HG02588 (cell line): Measurements from ENCODE around the gene CD86.
A peak's percentile ranks its signal among the peaks of the same experiment; 100 is the strongest.

Source experiments
- ATAC-seq: cut with Tn5 transposase; IDR thresholded peaks from one replicate; pipeline ENCODE4 v1.9.1; 2021; ENCODE audit warnings: mild to moderate bottlenecking, moderate library complexity; ENCODE audit not compliant: unreplicated experiment

Gene CD86

DNA sequence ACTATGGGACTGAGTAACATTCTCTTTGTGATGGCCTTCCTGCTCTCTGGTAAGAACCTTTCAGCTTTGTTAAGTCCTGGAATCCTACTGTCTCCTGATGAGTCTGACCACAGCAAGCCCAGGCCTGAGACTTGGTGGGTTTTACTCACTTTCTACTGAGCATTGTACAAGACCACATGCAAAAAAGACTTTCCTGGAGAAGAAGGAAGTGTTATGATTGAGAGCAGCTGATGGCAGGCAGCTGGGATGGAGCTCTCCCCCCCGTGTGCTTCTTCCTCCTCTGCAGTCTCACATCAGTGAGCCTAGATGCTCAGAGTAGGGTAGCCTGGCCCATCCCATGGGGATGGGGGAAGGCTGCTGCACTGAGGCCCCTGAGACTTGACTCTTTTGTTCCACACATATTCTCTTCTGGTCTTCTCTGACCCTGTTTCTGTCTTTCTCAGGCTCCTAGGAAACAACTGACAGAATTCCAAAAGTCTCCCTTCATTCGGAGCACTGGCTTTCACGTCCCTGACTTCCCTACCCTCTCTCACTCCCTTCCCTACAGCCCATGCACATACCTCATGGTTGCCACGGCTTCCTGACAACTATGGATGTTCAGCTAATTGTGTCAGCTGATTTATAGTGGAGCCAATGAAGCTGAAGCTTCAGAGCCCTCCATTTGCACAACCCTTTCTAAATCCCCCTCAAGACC lies 36.6 kb downstream of the CD86 start:
- peak; percentile 46 for ATAC-seq

DNA sequence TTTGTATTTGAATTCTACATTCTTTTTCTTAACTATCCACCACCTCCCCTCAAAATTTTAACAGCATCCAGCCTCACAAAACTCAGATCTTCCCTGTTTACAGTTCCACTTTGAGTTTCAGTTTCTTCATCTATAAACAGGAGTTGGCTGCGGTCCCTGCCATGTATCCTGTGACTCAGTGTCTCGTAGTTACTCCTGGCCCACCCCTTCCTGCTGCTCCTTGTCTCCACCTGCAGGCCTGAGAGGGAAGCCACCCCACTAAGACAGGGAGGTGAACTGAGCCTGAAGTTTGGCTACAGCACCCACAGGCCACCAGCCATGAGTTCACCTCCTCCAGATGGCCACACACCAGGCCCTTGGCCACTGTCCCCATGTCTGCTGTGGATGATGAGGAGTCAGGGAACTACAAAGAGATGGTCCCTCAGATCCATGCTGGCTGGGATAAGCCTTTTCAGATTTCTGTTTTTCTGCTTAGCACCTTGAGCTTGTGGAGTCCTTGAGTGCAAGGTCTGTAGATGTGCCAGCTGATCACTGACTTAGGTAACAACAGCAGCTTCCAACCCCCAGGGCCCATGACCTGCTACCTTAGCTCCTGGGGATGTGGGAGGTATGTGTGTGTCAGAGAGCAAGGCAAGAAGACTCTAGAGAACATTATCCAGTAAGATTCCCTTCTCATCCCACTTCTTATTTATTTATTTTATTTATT lies 37.5 kb downstream of the CD86 start:
- peak; percentile 32 for ATAC-seq

DNA sequence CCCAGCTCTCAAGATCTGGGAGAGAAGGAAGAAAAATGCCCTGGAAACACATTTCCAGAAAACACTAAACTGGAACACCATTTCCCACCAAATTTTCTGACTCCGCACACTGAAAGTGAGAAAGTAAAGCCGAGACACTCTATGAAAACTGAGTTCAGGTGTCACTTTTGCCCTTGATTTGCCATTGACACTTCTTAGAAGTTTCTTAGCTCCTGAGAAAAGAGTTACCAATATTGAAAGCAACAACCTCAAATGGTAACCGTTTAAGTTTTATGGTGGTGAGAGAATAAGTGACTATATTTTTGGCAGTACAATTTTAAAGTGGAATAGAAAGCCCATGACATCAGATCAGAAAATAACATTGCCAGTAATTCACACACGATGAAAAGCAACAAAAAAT lies 39.0 kb downstream of the CD86 start:
- peak; percentile 31 for ATAC-seq

DNA sequence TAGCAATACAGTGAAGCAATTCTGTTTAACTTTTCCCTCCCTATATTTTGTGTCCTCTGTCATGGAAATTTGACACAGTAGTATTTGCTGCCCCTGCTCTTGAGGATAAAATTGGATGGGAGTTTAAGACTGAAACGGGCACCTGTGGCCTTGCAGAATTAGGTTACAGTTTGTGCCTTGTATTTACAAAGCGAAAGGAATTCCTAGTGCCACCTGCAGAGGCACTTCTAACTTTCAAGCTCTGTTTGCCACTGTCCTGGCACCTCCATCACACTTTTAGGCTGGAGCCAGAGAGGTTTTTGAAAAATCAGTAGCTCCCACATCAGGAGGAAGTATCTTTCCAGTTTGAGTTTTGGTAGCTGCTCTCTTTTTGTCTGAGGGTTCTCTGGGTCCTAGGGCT lies 39.5 kb downstream of the CD86 start:
- no peak for ATAC-seq

DNA sequence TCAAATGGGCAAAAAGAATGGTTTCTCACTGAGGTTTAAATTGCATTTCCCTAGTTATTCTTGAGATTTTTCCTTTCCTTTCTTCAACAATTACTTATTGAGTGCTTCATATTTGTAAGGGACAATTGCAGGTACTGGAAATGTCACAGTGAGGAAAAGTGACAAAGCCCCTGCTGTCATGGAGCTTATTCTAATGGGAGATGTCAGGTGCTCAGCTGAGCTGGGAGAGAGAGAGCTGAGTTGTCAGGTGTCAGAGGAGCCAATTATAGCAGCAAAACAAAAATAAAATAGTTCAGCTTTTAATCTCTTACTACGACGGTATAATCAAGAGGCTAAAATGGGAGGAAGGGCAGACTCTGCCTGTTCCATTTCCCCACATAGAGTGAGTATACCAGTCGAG lies 42.0 kb downstream of the CD86 start:
- no peak for ATAC-seq

DNA sequence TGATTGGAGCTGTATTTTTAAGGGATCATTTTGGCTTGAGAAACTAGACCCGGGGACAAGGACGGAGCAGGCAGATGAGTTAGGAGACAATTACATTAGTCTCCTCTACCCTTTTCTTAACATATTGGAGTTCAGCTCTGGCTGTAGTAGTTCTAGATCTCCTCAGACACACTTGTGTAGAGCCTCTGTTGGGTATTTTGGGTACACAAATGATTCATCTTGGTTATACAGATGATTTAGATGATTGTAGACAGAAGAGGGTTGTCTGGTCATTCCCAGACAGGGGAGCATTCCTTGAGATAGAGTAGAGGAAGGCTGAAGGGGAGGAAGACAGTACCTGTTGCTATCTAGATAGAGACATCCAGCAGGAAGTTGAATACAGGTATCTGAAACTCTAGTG lies 43.4 kb downstream of the CD86 start:
- no peak for ATAC-seq

DNA sequence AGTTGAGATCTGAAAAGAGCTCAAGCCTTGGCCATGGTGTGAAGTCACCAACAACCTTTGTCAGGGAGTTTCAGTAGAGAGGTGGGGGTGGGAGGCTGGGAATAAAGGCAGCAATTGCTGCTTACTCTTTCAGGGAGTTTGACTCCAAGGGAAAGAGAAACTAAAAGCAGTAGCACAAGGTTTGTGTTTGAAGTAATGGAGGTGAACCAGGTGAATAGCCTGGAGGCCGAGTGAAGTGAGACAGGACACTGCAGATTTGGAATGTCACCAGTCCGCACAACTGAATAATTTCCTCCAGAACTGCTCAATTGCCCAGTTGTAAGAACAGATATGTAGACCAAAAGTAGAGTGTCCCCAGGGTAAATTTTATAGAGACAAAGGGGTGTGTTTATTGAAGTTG lies 44.1 kb downstream of the CD86 start:
- no peak for ATAC-seq

DNA sequence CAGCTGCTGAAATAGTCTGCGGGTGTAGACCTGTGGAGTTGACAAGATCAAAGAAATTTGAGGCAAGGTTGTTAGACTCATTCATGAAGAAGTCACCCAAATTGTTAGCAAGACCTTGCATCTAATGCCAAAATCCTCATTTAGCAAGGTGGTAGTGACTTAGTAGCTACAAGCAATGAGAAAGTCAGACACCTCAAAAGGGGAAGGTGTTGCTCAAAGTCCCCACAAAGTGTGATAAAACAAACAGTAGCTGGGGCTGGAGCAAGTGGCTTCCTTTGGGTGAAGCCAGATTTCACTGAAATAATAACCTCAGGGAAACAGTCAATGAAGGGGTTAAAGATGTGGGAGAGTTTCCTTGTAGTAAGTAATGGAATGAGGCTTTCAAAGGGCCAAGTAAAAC lies 44.9 kb downstream of the CD86 start:
- ATAC-seq, result no peak

DNA sequence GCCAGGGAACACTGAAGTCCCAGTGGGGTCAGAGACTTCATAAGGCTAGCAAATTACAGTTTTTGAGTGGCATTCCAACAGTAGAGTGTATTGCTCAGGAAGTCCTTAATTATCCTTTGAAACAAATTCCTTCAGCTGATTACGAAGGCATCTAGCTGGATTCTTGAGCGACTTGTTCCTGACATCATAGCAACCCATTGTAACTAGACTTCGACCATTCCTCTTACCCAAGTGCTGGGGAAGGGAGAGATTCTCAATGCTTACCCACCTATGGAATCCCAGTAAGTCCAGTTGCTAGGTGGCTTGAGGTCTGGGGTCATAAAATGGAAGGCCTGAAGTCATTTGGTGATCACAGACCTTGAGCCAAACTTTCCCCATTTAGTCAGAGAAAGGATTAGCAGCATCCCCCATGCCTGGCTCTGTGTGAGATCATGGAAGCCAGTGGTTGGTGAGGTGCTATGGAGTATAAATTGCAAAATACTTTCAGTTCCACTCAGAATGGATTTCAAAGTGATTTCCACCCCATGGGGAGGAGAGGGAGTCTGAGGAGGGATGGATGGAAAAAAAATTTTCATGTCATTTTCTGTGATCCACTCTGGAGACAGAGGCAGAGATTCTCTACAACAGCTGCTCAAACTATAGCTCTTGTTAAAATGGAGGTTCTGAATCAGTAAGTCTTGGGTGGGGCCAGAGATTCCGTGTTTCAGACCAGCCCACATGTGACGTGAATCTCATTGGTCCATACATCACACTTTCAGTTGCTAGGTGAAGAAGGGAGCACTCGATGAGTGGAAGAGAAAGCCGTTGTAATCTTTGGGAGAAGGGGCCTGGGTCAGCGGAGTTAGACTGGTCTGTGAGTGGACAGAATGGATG lies 45.7 kb downstream of the CD86 start:
- peak; percentile 31 for ATAC-seq

DNA sequence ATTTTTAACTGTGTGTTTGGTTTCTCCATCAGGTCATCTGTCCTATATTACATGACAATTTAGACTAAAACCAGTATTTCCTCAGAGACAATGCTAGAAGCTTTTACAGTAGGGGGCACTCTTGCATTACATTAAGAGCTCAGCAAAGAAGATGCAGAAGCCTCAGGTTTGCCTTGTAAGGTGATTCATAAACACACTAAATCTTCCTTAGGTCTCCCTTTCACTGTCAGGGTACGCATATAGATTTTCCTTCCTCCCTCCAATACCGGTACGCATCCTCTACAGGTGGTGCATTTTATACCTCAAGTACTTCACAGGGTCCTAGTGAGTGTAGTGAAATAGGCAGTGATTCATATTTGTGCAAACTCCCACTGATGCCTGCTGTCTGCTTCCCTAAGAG lies 46.5 kb downstream of the CD86 start:
- no peak for ATAC-seq

DNA sequence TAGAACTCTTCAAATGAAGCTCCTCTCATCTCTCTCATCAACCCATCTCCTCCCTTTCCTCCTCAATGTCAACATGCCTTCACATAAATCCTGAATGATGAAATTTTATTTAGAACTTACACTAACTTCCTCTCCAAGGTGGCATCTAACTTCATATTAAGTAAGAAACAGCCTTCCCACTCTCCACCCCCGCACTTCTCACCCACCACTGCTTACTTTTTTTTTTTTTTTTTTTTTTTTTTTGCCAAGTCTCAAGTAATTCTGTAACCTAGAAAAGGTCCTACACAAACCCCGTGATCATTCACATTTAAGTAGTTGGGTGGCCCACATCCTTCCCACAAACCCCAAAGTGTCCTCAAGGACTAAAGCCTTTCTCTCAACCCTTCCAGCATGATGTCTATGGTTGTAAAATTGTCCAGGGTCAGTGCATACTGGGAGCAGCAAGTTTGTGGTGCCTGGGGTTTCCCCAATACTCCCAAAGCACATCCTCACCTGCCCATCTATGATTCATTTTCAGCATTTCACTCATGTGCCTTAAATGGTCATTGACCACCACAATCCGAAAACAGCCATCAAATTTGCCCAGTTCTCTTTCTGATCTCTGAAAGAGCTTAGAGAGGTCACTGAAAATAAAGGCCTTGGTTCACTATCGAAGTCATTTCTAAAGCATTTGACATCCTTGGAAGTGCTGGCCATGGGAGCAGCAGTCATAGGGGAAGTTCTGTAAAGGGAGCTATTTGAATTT lies 47.2 kb downstream of the CD86 start:
- ATAC-seq, result peak; percentile 41

DNA sequence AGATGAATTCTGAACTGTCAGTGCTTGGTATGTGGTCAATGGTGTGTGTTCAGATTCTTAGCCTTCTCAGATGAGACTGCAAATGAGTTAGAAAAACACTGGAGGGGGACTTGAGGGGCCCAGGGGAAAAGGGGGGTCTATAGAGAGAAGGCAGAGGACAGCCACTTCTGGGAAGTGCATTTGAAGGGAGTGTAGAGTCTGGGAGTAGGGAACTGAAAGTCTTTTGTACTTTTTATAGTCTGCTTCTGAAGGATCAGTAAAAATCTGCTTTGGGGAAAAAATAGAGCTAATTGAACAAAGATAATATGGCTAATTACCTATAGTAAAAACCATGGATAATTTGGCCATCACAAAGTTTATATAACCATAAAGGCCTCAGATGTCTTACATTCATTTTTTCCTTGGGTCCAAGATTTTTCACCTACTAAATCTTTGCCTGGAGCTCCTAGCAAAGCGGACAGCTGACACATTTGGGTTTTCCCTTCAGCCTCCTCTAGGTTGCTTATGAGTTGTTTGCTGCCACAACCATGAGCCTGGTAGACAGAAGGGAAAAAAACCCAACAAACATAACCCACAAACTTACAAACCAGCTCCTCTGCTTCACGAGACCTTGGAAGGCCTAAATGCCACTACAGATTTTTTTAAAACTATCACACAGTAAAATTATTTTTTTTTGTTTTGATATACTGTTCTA lies 48.8 kb downstream of the CD86 start:
- ATAC-seq, result peak; percentile 27

DNA sequence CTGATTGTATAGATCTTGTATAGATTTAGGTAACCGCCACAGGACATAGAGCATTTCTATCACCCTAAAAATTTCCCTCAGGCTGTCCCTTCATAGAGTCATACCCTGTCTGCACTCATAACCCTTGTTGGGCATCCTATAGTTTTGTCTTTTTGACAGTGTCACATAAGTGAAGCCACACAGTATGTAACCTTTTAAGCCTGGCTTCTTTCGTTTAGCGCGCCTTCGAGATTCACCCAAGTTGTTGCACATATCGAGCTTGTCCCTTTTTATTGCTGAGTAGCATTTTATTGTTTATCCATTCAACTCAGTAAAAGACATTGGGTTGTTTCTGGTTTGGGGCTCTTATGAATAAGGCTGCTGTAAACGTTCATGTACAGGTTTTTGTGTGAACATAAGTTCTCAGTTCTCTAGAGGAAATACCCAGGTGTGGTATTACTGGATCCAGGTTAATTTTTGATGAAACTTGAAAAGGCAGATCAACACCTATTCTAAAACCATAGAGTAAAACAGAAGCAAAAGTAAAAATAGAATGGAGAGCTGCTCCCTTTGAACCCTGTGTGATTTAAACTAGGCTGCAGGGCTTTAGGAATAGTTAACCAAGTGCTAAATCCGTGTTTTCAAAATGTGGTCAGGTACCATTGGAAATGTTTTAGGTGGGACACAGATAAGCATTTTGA lies 49.5 kb downstream of the CD86 start:
- peak; percentile 14 for ATAC-seq

DNA sequence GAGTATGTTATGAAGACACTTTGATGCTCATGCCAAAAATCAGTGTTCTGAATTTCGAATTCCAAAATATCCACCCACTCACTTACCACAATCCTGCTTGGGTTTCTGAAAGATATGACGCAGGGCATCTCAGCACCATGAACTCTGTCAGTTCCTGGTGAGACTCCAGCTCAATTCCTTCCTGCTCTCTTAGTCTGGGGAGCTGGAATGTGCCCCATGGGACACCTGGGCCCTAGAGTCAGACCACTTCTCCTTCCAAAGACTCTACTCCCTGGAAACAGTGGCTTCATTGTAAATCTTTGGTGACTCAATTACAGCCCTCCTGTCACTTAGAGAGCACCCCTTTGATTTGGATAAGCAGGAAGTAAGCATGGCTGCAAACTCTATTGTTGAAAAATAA lies 50.5 kb downstream of the CD86 start:
- ATAC-seq, result no peak

DNA sequence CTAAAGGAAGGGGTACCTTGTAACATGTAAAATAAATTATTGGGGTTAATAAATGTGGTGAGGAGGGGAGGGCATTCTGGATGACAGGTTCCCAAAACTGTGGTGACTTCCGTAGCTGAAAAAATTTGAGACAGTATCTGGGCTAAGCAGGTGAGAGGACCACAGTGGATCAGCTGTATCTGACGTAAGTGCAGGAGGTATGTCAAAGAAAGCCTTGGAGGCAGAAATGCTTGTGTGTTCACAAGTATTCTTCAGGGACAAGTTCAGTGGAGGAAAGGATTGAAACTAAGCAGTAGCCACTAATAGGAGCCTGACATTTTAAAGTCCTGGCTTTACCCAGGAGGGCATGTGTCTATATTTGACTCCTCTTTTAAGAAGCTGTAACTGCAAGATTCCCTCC lies 52.0 kb downstream of the CD86 start:
- no peak for ATAC-seq

DNA sequence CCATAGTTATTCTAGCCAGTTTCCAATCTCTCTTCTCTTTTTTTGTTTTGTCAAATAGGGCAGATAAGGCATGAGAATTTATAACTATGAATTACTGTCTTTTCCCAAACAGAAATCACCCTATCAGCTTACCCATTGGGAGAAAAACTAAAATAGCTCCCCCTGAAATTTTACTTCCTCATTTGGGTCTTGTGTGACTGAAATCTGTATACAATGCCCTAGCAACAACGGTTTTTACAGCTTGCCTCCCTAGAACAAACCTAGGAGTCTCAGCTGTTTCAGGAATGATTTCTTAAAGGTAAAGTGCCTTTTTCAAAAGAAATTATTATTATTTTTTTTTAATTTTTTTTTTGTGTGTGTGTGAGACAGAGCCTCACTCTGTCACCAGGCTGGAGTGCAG lies 56.8 kb downstream of the CD86 start:
- no peak for ATAC-seq

DNA sequence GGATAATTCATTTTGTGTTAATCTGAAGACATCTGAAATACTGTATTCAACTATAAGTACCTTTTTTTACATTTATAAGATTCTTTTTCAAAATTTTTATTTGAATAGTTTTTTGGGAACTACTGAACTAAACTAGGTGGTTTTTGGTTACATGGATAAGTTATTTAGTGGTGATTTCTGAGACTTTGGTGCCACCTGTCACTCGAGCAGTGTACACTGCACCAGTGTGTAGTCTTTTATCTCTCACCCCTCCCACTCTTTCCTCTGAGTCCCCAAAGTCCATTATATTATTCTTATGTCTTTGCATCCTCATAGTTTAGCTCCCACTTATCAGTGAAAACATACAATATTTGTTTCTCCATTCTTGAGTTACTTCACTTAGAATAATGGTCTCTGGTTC lies 57.6 kb downstream of the CD86 start:
- ATAC-seq, result no peak

DNA sequence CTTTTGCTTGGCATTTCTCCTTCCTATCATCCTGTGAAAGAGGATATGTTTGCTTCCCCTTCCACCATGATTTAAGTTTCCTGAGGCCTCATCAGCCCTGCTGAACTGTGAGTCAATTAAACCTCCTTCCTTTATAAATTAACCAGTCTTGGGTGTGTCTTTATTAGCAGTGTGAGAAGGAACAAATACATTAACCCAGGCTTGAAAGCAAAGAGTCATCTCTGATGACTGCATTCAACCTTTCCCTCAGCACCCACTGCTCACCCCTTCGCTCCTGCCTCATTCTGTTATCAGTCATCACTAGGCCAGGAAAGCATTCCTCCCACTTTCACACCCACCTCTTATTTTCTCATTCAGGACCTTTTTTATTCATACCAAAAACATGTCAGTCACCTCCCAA lies 68.7 kb downstream of the CD86 start:
- ATAC-seq, result no peak

DNA sequence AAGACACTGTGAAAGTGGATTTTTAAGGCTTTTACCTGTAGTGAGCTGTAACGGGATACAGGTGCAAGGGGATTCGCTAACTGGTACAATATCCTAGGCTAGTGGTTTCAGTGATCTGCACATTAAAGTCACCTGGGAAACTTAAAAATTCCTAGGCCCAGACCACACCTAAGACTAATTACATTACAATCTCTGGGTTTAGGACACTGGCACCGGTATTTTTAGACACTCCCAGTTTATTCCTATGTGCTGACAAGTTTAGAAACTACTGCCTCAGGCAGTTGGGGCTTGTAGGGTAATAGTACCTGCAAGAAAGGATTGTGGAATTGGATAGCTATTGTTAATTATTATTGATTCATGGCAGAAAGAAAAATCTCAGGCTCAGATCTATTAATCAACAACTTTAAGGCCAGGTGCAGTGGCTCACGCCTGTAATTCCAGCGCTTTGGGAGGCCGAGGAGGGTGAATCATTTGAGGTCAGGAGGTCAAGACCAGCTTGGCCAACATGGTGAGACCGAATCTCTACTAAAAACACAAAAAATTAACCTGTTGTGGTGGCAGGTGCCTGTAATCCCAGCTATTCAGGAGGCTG lies 77.9 kb downstream of the CD86 start:
- no peak for ATAC-seq

DNA sequence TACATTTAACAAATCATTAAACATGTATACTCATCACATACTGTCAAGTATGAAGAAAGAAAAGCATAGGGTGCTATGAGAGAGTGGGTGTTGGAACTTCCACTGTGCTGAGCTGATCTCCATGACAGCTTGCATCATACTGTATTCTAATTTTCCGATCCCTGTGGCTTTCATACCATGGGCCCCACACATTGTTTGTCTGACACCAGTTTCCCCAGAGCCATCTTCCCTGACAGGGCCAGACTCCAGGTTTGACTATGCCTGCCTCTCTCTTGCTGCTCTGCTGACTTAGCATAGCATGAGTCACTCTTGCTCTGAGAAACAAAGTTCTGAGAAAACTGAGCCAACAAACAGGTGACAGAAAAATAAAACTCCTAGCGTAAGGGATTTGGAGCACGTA lies 91.3 kb downstream of the CD86 start:
- peak; percentile 98 for ATAC-seq
